Subcutaneous adipose tissue (tissue), 4 donors: ENCODE results near the gene DCD. TPM values are rescaled to one million over a fixed set of nuclear protein-coding genes. Genes with fewer than 3 reads are reported as not detected.

Experiments
- CTCF ChIP-seq: fragments of 450-650 bp; IDR thresholded peaks from one replicate; pipeline ENCODE4 v1.5.1; 2016; ENCODE audit warnings: low read depth, mild to moderate bottlenecking, control low read depth, antibody characterized with exemption, moderate library complexity
- total RNA-seq, 4 donors: library from RNA; depleted of rRNA; stranded (reverse); fragments of >200 nt; gene quantifications; one replicate each; pipeline ENCODE4 v1.1.0, GENCODE V29; 2016

The DCD gene
- total RNA-seq, 4 donors from 2014 or later = not detected

GRCh38 chr12:54631551-54631950 is 16.6 kb downstream of the DCD start:
- TF ChIP-seq CTCF = no peak

- no peak for TF ChIP-seq CTCF
Measured at GRCh38 chr12:54629925-54630324, 18.2 kb downstream of the DCD start.

- no peak for TF ChIP-seq CTCF
Measured at GRCh38 chr12:54628186-54628846, 19.8 kb downstream of the DCD start.

GRCh38 chr12:54627304-54627703 is 20.9 kb downstream of the DCD start:
- TF ChIP-seq CTCF = no peak

GRCh38 chr12:54625598-54625997 is 22.6 kb downstream of the DCD start:
- TF ChIP-seq CTCF = no peak

- TF ChIP-seq CTCF = no peak
Measured at GRCh38 chr12:54624315-54625279, 23.6 kb downstream of the DCD start.

- no peak for TF ChIP-seq CTCF
Measured at GRCh38 chr12:54622463-54623183, 25.5 kb downstream of the DCD start.
